NCI-H2107 treated with DMSO at 0.1 percent for 48 hours (cell line): ENCODE results near the gene UPF3A.
"Not testable (repeated sequence)": the region's sequence is repeated elsewhere in the genome, so short reads cannot be mapped to it uniquely, and the experiment has no call there.

Experiments used
- DNase-seq: peaks from one replicate; lab custom pipeline; 2025; ENCODE audit not compliant: unreplicated experiment; lab: John Stamatoyannopoulos, UW

Gene UPF3A

GRCh38 chr13:114281351-114282040, at the start of gene UPF3A:
TSS of gene UPF3A (plus strand) at chr13:114281601. CDS start at chr13:114281640, 39 bp downstream.
- DNase-seq, result peak; percentile 63

- no peak for DNase-seq
These were observed 49.5 kb upstream of the UPF3A start for GRCh38 chr13:114231886-114232285.

GRCh38 chr13:114234266-114234644, 47.1 kb upstream of the UPF3A start:
- no peak for DNase-seq

GRCh38 chr13:114234645-114235421, 46.6 kb upstream of the UPF3A start, which contains the start of gene CDC16:
TSS of gene CDC16 (plus strand) at chr13:114234897. CDS start at chr13:114235085, 188 bp downstream.
- peak; percentile 70 for DNase-seq

- no peak for DNase-seq
These were observed 45.7 kb upstream of the UPF3A start for GRCh38 chr13:114235697-114236096.

- no peak for DNase-seq
These were observed 45.2 kb upstream of the UPF3A start for GRCh38 chr13:114236227-114236626.

- no peak for DNase-seq
These were observed 43.8 kb upstream of the UPF3A start for GRCh38 chr13:114237415-114238112.

- DNase-seq, result no peak
These were observed 39.5 kb upstream of the UPF3A start for GRCh38 chr13:114241918-114242317.

GRCh38 chr13:114243971-114244370, 37.4 kb upstream of the UPF3A start:
- no peak for DNase-seq

GRCh38 chr13:114244637-114245036, 36.8 kb upstream of the UPF3A start:
- DNase-seq, result no peak

- no peak for DNase-seq
These were observed 33.4 kb upstream of the UPF3A start for GRCh38 chr13:114248011-114248410.

- DNase-seq, result peak; percentile 20
These were observed 32.3 kb upstream of the UPF3A start for GRCh38 chr13:114249077-114249476.

GRCh38 chr13:114251639-114252440, 29.6 kb upstream of the UPF3A start:
- DNase-seq, result not testable (repeated sequence)

- DNase-seq, result no peak
These were observed 24.9 kb upstream of the UPF3A start for GRCh38 chr13:114256547-114256946.

- no peak for DNase-seq
These were observed 24.4 kb upstream of the UPF3A start for GRCh38 chr13:114257014-114257413.

GRCh38 chr13:114258589-114258988, 22.8 kb upstream of the UPF3A start:
- DNase-seq, result no peak

- peak; percentile 88 for DNase-seq
These were observed 22.0 kb upstream of the UPF3A start for GRCh38 chr13:114259374-114259773.

- DNase-seq, result peak; percentile 89
These were observed 21.4 kb upstream of the UPF3A start for GRCh38 chr13:114259974-114260373.

GRCh38 chr13:114260814-114261213, 20.6 kb upstream of the UPF3A start:
- no peak for DNase-seq

- DNase-seq, result no peak
These were observed 20.0 kb upstream of the UPF3A start for GRCh38 chr13:114261328-114261965.
